Astrocyte (in vitro differentiated cells and primary cell): ENCODE results near the gene PEX5L.

Experiments
- CTCF ChIP-seq: IDR thresholded peaks from 2 replicates; pipeline ENCODE4 v1.5.1; 2011; ENCODE audit warnings: low read depth, mild to moderate bottlenecking, inconsistent platforms, low read length, moderate library complexity; ENCODE audit not compliant: insufficient read depth
- EZH2 ChIP-seq: IDR thresholded peaks from 2 replicates; pipeline ENCODE4 v1.6.1; 2012; ENCODE audit warnings: mild to moderate bottlenecking, low read length, inconsistent platforms; ENCODE audit not compliant: insufficient read depth

GRCh38 chr3:179895330-179895729, 141.4 kb downstream of the PEX5L start:
- TF ChIP-seq CTCF, result no peak
- no peak for TF ChIP-seq EZH2
